H4 (cell line): ENCODE measurements around the gene GPC6. TPM values are rescaled to one million over a fixed set of nuclear protein-coding genes. Genes with fewer than 3 reads are reported as not detected.
"Not testable (repeated sequence)": the region's sequence is repeated elsewhere in the genome, so short reads cannot be mapped to it uniquely, and the experiment has no call there.

Experiments
- DNase-seq: peaks from one replicate; pipeline ENCODE4 v3.0.0-alpha.2; 2015; ENCODE audit warnings: low spot score
- total RNA-seq: library from RNA; depleted of rRNA; stranded (reverse); fragments of >200 nt; shearing (Covaris generic); gene quantifications from 2 replicates; pipeline ENCODE4 v1.2.3, GENCODE V29; 2014

Gene GPC6
- total RNA-seq, 1 experiment from 2014 or later = 9.9 TPM

GRCh38 chr13:94343687-94344086, 1117.1 kb downstream of the GPC6 start:
- not testable (repeated sequence) for DNase-seq

GRCh38 chr13:94344126-94344818, 1117.7 kb downstream of the GPC6 start:
- DNase-seq = no peak

GRCh38 chr13:94345374-94346195, 1119.0 kb downstream of the GPC6 start:
- peak; percentile 9 for DNase-seq

GRCh38 chr13:94346261-94347019, 1119.8 kb downstream of the GPC6 start:
- DNase-seq = no peak

GRCh38 chr13:94351292-94351990, 1124.8 kb downstream of the GPC6 start:
- DNase-seq = peak; percentile 5

GRCh38 chr13:94352057-94352456, 1125.5 kb downstream of the GPC6 start:
- no peak for DNase-seq

- no peak for DNase-seq
Measured at GRCh38 chr13:94353167-94353710, 1126.6 kb downstream of the GPC6 start.

- no peak for DNase-seq
Measured at GRCh38 chr13:94359875-94360274, 1133.3 kb downstream of the GPC6 start.

- peak; percentile 84 for DNase-seq
Measured at GRCh38 chr13:94362411-94362909, 1135.9 kb downstream of the GPC6 start.

- DNase-seq = no peak
Measured at GRCh38 chr13:94366677-94367076, 1140.1 kb downstream of the GPC6 start.

- no peak for DNase-seq
Measured at GRCh38 chr13:94369972-94370436, 1143.4 kb downstream of the GPC6 start.

- DNase-seq = no peak
Measured at GRCh38 chr13:94371855-94372254, 1145.2 kb downstream of the GPC6 start.

- no peak for DNase-seq
Measured at GRCh38 chr13:94382517-94382916, 1155.9 kb downstream of the GPC6 start.

GRCh38 chr13:94382960-94383359, 1156.4 kb downstream of the GPC6 start:
- DNase-seq = no peak

- no peak for DNase-seq
Measured at GRCh38 chr13:94384231-94384905, 1157.8 kb downstream of the GPC6 start.

- DNase-seq = no peak
Measured at GRCh38 chr13:94387047-94387446, 1160.4 kb downstream of the GPC6 start.

GRCh38 chr13:94389604-94390351, 1163.2 kb downstream of the GPC6 start:
- DNase-seq = no peak

GRCh38 chr13:94390881-94391280, 1164.3 kb downstream of the GPC6 start:
- no peak for DNase-seq

GRCh38 chr13:94394723-94395122, 1168.1 kb downstream of the GPC6 start:
- DNase-seq = no peak

- no peak for DNase-seq
Measured at GRCh38 chr13:94395860-94396259, 1169.3 kb downstream of the GPC6 start.
